HL-60 (cell line): ENCODE measurements around the gene TMSB10.

Experiments used
- DNase-seq, 2 experiments: peaks; one replicate each; pipeline ENCODE4 v3.0.0-alpha.2; 2010 to 2020; ENCODE audit warnings: low read depth in 1 of 2, low spot score in 1 of 2
- H3K27ac ChIP-seq: fragments of 250-450 bp; sonication (Bioruptor Pico); replicated peaks from 2 replicates; pipeline ENCODE4 v1.5.1; 2020; ENCODE audit warnings: mild to moderate bottlenecking, moderate library complexity
- H3K27me3 ChIP-seq: fragments of 250-450 bp; sonication (Bioruptor Pico); 2 replicates; pipeline ENCODE4 v1.5.1; 2021; ENCODE audit warnings: mild to moderate bottlenecking, moderate library complexity; ENCODE audit not compliant: insufficient read depth, poor library complexity, severe bottlenecking
- H3K4me3 ChIP-seq: replicated peaks from 2 replicates; pipeline ENCODE4 v1.5.1; 2011; ENCODE audit warnings: mild to moderate bottlenecking, control low read depth, low read length; ENCODE audit not compliant: insufficient read depth
- GABPA ChIP-seq: IDR thresholded peaks from 2 replicates; pipeline ENCODE4 v1.6.1; 2012; ENCODE audit warnings: low read depth
- POLR2AphosphoS5 ChIP-seq: IDR thresholded peaks from 2 replicates; pipeline ENCODE4 v1.6.1; 2012; ENCODE audit warnings: low read depth
- SPI1 ChIP-seq: IDR thresholded peaks from 2 replicates; pipeline ENCODE4 v1.6.1; 2012; ENCODE audit warnings: low read depth, mild to moderate bottlenecking, borderline replicate concordance
- TF ChIP-seq, protein P1 (sequence below): IDR thresholded peaks from 2 replicates; pipeline ENCODE4 v1.6.1; 2012; ENCODE audit warnings: low read depth; ENCODE audit not compliant: insufficient replicate concordance
- TF ChIP-seq, protein P2 (sequence below): IDR thresholded peaks from one replicate; pipeline ENCODE4 v1.5.1; 2011; ENCODE audit warnings: low read length, control low read depth, inconsistent platforms; ENCODE audit not compliant: insufficient read depth

Gene TMSB10

DNA sequence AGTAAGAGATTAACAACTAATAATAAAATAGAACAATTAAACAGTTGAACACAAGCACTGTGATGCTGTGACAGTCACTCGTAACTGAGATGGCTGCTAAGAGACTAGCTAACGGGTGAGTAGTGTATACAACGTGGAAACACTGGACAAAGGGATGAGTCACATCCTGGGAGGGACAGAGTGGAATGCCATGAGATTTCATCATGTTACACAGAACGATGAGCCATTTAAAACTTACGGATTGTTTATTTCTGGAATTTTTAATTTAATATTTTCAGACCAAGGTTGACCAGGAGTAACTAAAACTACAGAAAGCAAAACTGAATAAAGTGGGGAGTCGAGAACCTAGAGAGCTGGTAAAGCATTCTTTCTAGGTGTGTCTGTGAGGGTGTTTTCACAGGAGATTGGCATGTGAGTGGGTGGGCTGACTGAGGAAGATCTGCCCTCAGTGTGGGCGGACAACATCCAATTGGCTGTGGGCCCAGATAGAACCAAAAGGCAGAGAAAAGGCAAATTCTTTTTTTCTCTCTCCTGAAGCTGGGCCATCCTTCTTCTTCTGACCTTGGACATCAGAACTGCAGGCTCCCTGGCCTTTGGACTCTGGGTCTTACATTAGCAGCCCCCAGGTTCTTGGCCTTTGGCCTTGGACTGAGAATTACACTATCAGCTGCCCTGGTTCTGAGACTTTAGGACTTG lies 14.6 kb downstream of the TMSB10 start:
- TF ChIP-seq POLR2AphosphoS5 (no peak), GABPA (no peak), SPI1 (no peak)
- TF ChIP-seq, protein P1, sequence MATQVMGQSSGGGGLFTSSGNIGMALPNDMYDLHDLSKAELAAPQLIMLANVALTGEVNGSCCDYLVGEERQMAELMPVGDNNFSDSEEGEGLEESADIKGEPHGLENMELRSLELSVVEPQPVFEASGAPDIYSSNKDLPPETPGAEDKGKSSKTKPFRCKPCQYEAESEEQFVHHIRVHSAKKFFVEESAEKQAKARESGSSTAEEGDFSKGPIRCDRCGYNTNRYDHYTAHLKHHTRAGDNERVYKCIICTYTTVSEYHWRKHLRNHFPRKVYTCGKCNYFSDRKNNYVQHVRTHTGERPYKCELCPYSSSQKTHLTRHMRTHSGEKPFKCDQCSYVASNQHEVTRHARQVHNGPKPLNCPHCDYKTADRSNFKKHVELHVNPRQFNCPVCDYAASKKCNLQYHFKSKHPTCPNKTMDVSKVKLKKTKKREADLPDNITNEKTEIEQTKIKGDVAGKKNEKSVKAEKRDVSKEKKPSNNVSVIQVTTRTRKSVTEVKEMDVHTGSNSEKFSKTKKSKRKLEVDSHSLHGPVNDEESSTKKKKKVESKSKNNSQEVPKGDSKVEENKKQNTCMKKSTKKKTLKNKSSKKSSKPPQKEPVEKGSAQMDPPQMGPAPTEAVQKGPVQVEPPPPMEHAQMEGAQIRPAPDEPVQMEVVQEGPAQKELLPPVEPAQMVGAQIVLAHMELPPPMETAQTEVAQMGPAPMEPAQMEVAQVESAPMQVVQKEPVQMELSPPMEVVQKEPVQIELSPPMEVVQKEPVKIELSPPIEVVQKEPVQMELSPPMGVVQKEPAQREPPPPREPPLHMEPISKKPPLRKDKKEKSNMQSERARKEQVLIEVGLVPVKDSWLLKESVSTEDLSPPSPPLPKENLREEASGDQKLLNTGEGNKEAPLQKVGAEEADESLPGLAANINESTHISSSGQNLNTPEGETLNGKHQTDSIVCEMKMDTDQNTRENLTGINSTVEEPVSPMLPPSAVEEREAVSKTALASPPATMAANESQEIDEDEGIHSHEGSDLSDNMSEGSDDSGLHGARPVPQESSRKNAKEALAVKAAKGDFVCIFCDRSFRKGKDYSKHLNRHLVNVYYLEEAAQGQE, result no peak
- TF ChIP-seq, protein P2, sequence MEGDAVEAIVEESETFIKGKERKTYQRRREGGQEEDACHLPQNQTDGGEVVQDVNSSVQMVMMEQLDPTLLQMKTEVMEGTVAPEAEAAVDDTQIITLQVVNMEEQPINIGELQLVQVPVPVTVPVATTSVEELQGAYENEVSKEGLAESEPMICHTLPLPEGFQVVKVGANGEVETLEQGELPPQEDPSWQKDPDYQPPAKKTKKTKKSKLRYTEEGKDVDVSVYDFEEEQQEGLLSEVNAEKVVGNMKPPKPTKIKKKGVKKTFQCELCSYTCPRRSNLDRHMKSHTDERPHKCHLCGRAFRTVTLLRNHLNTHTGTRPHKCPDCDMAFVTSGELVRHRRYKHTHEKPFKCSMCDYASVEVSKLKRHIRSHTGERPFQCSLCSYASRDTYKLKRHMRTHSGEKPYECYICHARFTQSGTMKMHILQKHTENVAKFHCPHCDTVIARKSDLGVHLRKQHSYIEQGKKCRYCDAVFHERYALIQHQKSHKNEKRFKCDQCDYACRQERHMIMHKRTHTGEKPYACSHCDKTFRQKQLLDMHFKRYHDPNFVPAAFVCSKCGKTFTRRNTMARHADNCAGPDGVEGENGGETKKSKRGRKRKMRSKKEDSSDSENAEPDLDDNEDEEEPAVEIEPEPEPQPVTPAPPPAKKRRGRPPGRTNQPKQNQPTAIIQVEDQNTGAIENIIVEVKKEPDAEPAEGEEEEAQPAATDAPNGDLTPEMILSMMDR, result no peak
- no peak overlapping the region for H3K27ac ChIP-seq
- DNase-seq, result no peak
- H3K27me3 ChIP-seq, result no peaks in the 10 kb centered on the region
- no peak overlapping the region for H3K4me3 ChIP-seq

DNA sequence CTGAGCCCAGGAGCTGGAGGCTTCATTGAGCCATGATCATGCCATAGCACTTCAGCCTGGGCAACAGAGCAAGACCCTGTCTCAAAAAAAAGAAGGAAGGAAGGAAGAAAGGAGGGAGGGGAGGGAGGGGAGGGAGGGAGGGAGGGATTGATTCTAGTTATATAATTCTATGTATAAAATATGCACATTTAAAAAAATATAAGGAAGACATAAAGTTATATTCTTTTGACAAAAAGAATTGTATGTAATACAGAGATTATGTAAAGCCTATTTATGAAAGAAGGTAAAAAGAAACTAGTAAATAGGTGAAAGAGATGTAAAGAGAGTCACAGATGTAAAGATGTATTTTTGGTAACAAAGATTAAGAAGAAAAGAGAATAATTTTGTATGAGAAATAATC lies 17.6 kb downstream of the TMSB10 start:
- Histone ChIP-seq H3K4me3 (no peak overlapping the region), H3K27me3 (no peaks in the 10 kb centered on the region), H3K27ac (no peak overlapping the region)
- TF ChIP-seq POLR2AphosphoS5, result no peak
- TF ChIP-seq, protein P2, result no peak
- no peak for TF ChIP-seq GABPA
- TF ChIP-seq SPI1, result no peak
- TF ChIP-seq, protein P1, result no peak
- DNase-seq, result no peak

DNA sequence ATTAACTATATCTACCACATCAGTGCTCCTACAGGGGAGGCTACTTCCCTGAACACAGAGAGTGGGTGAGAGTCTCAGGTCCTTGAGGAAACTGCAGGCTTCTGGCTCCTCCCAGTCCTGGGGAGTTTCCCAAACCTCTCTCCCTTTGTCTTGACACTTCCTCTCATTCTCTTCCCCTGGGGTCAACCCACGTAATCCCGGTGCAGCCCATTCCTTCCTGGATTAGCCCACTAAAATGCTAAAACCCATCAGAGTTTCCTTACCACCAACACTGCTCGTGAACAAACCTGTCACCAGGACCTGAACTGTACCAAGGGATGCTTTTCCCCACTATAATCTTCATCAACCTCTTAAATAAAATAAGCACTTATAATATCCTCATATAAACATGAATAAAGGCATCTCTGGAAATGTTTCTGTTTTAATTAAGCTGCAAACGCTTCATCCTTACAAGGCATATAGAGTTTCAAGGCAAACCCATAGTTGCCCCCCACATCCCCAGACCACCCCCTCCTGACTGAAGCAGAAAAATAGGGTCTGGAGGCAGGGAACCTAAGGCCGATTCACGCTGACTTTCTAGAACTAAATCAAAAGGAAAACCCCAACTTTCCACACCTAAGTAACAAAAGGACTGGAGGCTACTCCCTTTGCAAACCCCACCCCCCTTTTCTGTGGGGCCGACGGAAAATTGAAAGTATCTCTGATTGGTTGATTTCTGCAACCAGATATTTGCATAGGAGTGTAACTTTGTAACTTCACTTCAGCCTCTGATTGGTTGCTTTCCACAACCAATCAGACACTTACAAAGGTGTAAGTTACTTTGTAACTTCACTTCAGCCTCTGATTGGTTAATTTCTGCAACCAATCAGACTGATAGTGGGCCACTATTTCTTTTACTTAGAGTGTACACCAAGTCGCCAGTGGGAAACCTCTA lies 19.0 kb downstream of the TMSB10 start:
- Histone ChIP-seq H3K27ac (no peak overlapping the region), H3K27me3 (no peaks in the 10 kb centered on the region), H3K4me3 (no peak overlapping the region)
- DNase-seq, result no peak
- TF ChIP-seq, protein P1, result no peak
- TF ChIP-seq SPI1, result no peak
